HG03159 (cell line): Measurements from ENCODE around the gene STRIP2.
"Not testable (repeated sequence)": the region's sequence is repeated elsewhere in the genome, so short reads cannot be mapped to it uniquely, and the experiment has no call there.

Source experiments
- ATAC-seq: cut with Tn5 transposase; IDR thresholded peaks from one replicate; pipeline ENCODE4 v1.9.1; 2021; ENCODE audit warnings: mild to moderate bottlenecking, moderate library complexity; ENCODE audit not compliant: unreplicated experiment

The STRIP2 gene

DNA sequence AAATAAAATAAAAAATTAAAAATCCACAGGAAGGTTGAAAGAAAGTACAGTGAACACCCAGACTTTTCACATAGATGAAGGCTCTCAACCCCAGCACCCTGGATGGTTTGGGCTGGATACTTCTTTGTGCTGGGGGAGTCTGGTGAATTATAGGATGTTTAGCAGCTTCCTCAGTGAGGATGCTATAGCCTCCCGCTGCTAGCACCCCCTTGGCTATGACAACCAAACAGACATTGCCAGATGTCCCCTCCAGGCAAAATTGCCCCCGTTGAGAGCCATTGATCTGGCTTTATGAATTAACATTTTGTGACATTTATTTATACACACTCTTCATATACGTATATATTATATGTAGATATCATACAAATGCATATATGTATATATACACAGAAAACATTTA is 89.7 kb downstream of the STRIP2 start:
- no peak for ATAC-seq

DNA sequence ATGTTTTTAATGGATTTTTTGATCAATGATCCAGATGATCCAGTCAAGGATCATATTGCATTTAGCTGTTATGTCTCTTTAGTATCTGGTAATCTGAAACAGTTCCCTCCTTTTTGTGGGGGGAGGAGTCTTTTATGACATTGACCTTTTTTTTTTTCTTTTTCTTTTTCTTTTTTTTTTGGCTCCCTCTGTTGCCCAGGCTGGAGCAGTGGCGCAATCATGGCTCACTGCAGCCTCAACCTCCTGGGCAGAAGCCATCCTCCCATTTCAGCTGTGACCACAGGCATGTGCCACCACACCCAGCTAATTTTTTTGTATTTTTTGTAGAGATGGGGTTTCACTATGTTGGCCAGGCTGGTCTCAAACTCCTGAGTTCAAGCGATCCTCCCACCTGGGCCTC is 90.2 kb downstream of the STRIP2 start:
- not testable (repeated sequence) for ATAC-seq

DNA sequence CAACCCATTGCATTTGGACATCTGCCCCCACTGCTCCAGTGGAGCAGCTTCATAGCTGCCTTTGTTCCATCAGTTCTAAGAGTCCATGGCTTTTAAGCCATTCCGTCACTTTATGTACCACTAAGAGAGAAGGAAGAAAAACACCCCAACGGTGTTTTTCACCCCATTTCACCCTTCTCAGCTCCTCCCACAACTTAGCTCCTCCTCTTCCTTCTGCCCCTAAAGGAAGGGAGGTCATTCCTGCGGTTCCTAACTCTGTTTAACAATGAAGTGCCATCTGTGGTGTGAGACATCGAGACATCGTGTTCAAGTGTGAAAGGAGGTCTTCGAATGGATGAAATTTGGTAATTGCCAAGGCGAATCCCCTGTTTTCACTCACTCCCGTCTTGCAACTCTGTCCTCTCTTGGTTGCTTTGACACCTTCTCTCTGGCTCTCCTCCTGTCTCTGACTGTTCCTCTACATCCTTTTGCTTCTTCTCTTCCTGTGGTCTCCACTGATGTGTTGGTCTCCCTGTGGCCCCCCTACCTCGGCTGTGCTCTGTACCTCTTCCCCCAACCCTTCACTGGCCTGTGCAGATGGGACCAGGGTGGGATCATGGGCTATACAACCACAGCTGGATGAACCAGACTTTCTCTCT is 91.1 kb downstream of the STRIP2 start:
- ATAC-seq: no peak

- ATAC-seq: no peak
Measured at GRCh38 chr7:129529643-129530042, 95.4 kb downstream of the STRIP2 start.

DNA sequence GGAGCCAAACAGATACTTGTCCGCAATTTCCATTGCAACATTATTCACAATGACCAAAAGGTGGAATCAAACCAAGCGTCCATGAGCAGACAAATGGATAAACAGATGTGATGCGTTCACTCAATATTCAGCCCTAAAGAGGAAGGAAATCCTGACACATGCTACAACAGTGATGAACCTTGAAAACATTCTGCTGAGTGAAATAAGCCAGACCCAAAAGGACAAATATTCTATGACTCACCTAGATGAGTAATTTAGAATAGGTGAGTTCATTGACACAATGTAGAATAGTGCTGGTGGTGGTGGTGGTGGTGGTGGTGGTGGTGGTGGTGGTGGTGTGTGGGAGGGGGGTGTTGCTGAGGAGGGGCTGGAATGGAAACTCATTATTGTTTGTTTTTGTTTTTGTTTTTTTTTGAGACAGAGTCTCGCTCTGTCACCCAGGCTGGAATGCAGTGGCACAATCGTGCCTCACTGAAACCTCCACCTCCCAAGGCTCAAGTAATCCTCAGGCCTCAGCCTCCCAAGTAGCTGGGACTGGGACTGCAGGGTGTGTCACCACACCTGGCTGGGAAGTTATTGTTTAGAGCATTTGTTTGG is 96.7 kb downstream of the STRIP2 start:
- ATAC-seq: no peak

DNA sequence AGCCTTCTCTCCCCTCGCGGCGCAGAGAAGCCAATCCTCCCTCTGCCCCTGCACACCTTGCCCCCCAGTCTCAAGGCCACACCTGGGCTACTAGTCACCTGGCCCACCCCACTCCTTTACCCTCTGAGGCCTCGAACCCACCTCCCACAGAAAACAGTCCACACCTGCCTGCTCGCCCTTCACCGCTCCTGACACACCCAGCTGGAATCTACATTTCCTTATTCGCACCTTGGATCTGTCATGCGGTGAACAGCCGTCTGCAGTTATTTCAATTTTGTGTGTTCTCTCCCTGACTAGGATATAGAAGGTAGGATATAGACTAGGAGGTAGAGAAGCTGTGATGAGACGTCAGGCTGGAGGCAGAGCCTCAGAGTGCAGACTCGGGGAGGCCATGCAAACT is 97.5 kb downstream of the STRIP2 start:
- no peak for ATAC-seq

- ATAC-seq: no peak
Measured at GRCh38 chr7:129532375-129532774, 98.1 kb downstream of the STRIP2 start.

GRCh38 chr7:129534558-129535274 is 100.5 kb downstream of the STRIP2 start:
- not testable (repeated sequence) for ATAC-seq

DNA sequence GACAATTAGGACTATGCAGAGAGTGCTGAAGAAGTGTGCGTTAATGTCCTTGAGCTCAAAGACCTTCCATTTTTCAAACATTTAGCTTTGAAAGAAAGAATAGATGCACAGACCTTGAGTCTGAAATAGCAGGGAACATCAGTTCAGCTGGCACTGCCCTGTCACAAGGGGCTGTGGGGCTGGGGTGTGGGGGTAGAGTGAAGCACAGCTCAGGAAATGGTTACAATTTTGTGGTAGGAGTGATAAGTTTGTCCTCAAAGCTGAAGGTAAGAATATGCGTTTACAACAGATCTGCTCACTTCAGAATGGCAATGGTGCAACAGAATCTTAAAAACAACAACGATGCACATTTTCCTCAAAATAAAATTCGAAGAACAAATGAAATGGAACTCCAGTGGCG is 101.7 kb downstream of the STRIP2 start:
- no peak for ATAC-seq

DNA sequence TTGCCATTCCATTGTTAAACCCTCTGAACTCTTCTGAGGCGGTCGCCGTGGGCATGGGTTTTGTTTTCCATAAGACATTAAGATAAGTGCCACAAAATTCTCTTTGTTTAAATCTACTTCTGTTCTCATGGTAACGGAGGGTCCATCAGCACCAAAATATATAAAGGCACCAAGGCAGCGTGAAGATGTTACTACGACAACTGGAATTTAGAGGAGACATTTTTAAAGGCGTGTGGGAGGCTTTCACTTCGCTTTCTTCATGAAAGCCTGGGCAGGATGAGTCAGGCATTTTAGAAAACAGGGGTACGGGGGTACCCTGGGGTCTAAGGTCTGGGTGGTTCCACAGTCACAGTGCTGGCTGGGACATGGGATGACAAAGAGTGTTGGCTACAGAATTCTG is 102.1 kb downstream of the STRIP2 start:
- ATAC-seq: no peak
